Measurements from ENCODE around the gene REPIN1.
A peak's percentile ranks its signal among the peaks of the same experiment; 100 is the strongest.

The REPIN1 gene

DNA sequence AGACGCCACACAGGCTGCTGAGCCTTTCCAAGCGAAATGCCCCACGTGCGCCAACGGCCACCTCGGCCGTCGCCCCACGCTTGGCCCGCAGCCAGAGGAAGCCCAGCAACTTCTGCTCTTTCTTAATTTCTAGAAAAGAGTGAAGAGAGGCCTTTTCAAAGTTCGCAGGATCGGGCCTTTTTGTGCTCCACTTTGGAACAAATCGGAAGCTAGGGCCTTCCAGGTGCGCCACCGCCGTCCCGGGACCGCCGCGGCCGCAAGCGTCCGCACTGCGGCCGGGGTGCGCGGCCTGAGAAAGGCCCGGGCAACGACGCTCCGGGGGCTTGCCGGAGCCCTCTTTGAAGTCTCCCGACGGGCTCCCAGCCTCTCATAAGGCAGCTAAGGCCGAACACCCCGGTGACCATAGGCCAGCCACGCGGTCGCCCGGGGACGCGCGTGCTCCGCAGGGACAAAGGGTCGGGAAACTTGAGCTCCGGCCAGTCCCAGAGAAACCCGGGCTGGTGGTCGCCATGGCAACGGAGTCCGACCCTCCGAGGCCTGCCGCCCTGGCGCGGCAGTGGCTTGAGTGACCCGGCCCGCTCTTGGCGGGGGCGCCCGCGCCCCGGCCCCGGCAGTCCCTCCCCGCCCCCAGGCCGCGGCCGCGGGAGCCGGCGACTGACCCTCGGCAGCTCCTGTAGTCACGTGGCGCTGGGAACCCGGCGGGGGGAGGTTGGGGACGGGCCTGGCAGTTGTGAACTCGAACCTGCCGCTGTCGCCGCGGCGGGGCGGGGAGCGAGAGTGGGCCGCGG lies at the start of gene REPIN1:
REPIN1 (plus strand) TSS at position 727 of the 788 bp plus-strand sequence. CDS start 890 bp downstream, outside the sequence.
- TF ChIP-seq, protein P1, sequence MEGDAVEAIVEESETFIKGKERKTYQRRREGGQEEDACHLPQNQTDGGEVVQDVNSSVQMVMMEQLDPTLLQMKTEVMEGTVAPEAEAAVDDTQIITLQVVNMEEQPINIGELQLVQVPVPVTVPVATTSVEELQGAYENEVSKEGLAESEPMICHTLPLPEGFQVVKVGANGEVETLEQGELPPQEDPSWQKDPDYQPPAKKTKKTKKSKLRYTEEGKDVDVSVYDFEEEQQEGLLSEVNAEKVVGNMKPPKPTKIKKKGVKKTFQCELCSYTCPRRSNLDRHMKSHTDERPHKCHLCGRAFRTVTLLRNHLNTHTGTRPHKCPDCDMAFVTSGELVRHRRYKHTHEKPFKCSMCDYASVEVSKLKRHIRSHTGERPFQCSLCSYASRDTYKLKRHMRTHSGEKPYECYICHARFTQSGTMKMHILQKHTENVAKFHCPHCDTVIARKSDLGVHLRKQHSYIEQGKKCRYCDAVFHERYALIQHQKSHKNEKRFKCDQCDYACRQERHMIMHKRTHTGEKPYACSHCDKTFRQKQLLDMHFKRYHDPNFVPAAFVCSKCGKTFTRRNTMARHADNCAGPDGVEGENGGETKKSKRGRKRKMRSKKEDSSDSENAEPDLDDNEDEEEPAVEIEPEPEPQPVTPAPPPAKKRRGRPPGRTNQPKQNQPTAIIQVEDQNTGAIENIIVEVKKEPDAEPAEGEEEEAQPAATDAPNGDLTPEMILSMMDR (conservative IDR thresholded peaks at IDR 0.05; ENCODE audit: low read depth, low read length), result no peak
- peak within 1 kb of the TSS; percentile 82 for H3K4me3 ChIP-seq (ENCODE audit: low read length)
- peak; percentile 50 for DNase-seq (ENCODE audit: low read depth)

DNA sequence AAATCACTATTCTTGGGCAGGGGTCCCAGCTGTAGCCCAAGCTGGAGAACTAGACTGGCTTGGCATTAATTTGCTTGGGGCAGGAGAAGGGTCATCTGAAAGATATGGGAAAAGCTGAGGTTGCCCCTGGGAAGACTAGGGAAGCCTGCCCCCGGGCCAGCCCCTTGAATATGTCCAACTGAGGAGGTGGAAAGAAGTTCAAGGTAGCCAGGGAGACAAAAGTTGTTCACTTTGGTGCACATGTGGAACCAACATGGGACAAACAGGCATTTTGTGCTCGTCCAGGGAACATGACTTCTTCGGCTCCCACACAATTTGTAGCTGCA lies 46.9 kb upstream of the REPIN1 start:
- DNase-seq (ENCODE audit: low read depth), result no peak
- TF ChIP-seq, protein P1 (conservative IDR thresholded peaks at IDR 0.05; ENCODE audit: low read depth, low read length), result no peak
- no peak overlapping the region for H3K4me3 ChIP-seq (ENCODE audit: low read length)

DNA sequence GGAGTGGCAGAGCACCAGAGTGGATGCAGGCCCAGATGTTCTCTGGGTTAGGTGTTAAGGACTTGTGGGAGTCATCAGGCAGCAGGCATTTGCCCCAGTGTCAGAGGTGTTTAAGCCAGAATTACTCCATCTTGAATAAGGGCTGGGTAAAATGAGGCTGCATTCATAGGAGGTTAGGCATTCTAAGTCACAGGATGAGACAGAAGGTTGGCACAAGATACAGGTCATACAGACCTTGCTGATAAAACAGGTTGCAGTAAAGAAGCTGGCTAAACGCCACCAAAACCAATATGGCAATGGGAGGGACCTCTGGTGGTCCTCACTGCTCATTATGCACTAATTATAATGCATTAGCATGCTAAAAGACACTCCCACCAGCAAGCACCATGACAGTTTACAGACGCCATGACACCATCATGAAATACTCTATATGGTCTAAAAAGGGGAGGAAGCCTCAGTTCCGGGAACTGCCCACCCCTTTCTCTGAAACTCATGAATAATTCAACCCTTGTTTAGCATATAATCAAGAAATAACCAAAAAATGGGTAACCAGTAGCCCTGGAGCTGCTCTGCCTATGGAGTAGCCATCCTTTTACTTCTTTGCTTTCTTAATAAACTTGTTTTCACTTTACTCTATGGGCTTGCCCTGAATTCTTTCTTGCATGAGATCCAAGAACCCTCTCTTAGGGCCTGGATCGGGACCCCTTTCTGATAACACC lies 46.3 kb upstream of the REPIN1 start:
- H3K4me3 ChIP-seq (ENCODE audit: low read length), result peak overlapping the region; percentile 60
- no peak for DNase-seq (ENCODE audit: low read depth)
- TF ChIP-seq, protein P1 (conservative IDR thresholded peaks at IDR 0.05; ENCODE audit: low read depth, low read length), result no peak

DNA sequence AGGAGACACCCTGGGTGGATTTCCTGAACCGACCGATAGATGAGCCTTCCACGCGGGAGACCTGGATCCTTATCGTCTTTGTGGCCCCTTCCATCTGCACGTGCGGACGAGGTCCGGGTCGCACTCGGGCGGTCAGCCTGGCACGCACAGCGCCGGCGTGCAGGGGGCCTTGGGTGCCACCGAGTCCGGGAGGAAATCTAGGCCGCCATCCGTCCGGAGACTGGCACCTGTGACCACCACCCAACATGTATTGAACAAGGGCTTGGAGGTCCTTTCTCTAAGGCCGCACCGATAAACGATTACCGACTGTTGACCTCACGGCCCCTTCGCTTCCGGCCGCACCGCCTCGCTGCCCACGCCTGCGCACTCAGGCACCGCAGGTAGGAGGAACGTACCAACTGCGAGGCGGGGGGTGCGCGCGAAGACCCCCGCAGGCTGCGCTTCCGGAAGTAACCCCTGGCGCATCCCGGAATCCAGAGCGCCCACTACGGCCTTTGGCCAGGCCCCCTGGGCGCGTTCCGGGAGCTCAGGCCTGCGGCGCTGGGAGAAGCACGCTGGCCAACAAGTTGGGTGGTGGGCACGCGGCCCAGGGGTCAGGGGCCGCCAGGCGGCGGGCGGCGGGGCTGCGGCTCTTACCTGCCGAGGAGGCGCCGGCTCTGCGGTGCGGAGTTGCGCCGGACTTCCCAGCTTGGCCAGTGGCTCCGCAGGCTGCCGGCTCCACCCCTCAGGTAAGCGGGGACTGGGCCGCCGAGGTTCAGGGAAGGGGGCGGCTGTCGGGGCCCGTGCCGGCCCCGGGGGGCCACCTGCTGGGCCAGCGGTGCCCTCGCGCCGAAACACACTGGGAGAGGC lies 45.6 kb upstream of the REPIN1 start, which contains the start of the genes ACTR3C and LRRC61:
ACTR3C (minus strand) TSS at position 713 of the 849 bp plus-strand sequence. CDS start 28,249 bp downstream, outside the sequence.
LRRC61 (plus strand) TSS at position 523 of the 849 bp plus-strand sequence. CDS start 13,507 bp downstream, outside the sequence.
- peak within 1 kb of the TSS; percentile 60 for H3K4me3 ChIP-seq (ENCODE audit: low read length)
- TF ChIP-seq, protein P1 (conservative IDR thresholded peaks at IDR 0.05; ENCODE audit: low read depth, low read length), result no peak
- no peak for DNase-seq (ENCODE audit: low read depth)

DNA sequence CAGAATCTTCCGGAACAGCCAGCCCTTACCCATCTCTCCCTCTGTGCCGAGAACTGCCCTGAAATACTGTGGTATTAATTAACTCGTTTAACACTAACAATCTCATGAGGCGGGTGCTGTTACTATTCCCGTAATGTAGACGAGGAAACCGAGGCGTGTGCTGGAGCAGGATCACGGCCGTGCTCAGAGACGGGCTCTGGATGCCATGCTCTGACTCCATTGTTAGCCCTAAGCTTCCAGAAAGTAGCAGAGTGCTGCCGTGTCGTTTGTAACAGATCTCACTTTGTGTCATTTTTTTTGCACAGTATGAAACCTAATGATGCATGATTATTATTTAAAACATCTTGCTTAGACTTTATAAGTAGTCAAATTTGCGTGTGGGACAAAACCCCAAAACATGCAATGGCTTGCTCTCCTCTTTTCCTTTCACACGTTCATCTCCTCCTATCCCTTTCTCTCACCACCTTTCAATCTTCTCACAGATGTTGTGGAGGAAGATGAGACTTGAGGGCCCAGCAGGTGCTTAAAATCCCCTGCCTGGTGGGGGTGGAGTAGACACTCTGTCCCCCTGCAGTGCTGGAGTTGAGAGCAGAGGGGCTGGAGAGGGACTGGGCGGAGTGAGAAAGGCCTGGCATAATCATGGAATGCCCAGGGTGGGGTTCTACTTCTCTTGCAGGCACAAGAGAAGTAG lies 44.8 kb upstream of the REPIN1 start:
- no peak for DNase-seq (ENCODE audit: low read depth)
- TF ChIP-seq, protein P1 (conservative IDR thresholded peaks at IDR 0.05; ENCODE audit: low read depth, low read length), result no peak
- peak overlapping the region; percentile 60 for H3K4me3 ChIP-seq (ENCODE audit: low read length)

DNA sequence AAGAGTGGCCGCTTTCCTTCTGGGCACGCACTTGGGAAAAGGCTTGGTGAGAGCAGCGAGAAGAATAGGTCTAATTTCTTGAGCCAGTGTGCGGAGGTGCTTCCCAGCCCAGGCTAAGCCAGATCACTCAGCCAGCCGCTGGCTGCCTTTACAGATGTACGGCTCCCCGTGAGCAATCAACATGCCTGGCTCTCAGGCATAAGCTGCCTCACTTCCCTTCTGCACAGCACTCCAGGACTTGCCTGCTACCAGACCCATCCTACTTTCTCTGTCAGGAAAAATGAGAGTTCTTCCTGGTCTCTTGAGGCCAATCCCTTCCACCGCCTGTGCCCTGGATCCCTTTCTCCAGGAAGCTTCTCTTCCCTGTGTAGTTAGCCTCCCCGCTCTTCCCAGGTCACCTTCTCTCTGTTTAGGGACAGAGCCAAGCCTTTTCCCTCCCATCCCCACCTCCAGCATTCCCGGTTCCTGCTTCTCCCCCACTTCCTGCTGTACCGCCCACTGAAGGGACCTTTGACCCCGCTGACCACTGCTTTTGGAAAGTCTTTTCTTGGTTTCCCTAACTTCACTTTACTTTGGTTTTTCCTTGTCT lies 44.2 kb upstream of the REPIN1 start:
- TF ChIP-seq, protein P1 (conservative IDR thresholded peaks at IDR 0.05; ENCODE audit: low read depth, low read length), result no peak
- DNase-seq (ENCODE audit: low read depth), result no peak
- H3K4me3 ChIP-seq (ENCODE audit: low read length), result peak overlapping the region; percentile 60

Data from retinal pigment epithelial cell (primary cell).